GM10266 (cell line): ENCODE measurements around the gene PTPRCAP.
A peak's percentile ranks its signal among the peaks of the same experiment; 100 is the strongest.

ENCODE experiments used
- DNase-seq: peaks from one replicate; pipeline ENCODE4 v3.0.0; 2012; ENCODE audit errors: extremely low spot score
- TF ChIP-seq, protein P1 (sequence below): IDR thresholded peaks from 2 replicates; pipeline ENCODE4 v1.5.1; 2012; ENCODE audit warnings: mild to moderate bottlenecking, low read depth; ENCODE audit not compliant: control insufficient read depth, insufficient read depth; ENCODE audit errors: missing control alignments

Gene PTPRCAP

DNA sequence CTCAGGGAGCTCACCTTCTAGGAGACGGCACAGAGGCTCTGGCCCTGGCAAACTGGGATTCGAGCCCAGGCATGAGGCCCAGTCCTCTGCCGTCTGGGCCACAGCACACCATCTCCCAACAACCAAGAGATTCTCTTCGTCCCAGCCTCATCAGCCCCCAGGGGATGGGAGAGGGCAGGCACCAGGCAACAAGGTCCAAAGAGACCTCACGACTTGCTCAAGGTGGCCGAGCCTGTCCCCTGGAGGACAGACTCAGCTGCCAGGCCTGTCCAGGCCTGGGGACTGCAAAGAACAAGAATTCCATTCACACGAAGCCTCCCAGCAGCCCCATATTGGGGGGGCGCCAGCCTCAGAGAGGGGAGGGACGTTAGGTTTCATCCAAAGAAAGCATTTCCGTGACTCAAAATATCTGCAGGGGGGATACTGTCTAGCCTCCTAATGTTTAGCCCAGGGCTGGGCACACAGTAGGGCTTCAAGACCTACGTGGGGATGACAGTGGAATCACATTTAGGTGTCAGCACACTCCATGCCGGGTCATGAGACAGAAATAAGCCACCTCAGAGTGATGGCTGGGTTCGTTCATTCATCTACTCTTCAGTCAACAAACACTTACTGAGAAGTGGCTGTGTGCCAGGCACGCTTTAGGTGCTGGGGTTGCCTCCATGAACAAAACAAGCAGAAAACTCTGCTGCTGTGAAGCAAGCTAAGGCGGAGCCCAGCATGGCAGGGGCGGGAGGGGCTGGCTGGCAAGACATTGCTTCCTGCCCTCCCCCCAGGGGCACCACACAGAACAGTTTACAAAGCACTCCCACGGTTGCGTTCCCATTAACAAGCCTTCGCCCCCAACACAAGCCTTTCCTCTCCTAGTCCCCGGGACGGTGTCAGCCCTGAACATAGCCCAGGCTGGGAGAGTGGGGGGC lies 20.8 kb downstream of the PTPRCAP start:
- TF ChIP-seq, protein P1, sequence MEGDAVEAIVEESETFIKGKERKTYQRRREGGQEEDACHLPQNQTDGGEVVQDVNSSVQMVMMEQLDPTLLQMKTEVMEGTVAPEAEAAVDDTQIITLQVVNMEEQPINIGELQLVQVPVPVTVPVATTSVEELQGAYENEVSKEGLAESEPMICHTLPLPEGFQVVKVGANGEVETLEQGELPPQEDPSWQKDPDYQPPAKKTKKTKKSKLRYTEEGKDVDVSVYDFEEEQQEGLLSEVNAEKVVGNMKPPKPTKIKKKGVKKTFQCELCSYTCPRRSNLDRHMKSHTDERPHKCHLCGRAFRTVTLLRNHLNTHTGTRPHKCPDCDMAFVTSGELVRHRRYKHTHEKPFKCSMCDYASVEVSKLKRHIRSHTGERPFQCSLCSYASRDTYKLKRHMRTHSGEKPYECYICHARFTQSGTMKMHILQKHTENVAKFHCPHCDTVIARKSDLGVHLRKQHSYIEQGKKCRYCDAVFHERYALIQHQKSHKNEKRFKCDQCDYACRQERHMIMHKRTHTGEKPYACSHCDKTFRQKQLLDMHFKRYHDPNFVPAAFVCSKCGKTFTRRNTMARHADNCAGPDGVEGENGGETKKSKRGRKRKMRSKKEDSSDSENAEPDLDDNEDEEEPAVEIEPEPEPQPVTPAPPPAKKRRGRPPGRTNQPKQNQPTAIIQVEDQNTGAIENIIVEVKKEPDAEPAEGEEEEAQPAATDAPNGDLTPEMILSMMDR: no peak
- DNase-seq: no peak

DNA sequence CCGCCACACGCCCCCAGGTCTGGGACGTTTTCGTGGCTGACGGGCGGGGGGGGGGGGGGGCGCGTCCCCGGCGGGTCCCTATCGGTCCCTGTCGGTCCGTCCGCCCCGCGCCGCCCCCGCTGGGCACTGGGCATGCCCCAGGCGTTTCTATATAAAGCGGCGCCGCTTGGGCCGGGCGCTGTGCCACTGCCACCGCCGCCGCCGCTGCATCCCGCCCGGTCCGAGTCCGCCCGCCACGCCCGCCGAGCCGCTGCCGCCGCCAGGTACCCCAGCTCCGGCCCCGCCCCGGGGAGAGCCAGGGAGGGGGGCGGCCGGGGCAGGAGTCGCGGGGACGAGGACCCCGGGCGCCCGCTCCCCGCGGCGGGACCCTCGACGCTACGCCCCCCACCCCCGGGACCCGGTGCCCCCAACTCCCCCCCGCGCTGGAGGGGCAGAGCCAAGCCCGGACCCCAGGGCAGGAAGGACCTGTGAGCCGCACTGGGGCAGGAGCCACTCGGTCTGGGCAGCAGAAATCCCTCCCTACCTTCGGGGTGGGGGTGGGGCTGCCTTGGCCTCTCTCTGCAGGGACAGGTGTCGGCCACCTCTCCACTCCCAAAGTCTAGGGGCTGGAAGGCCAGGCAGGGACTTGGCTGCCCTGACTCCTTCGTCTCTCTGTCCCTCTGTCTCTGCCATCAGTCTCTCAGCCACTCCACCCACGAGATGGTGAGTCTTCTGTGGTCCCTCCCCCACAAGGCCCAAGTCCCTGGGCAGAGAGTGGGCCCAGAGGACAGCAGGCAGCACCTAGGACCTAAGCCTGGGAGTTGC lies 21.8 kb downstream of the PTPRCAP start, which contains the start of gene CARNS1:
Gene CARNS1 (plus strand): TSS at position 178 of the 804 bp plus-strand sequence. CDS start 522 bp downstream, at position 700.
- TF ChIP-seq, protein P1: no peak
- no peak for DNase-seq

DNA sequence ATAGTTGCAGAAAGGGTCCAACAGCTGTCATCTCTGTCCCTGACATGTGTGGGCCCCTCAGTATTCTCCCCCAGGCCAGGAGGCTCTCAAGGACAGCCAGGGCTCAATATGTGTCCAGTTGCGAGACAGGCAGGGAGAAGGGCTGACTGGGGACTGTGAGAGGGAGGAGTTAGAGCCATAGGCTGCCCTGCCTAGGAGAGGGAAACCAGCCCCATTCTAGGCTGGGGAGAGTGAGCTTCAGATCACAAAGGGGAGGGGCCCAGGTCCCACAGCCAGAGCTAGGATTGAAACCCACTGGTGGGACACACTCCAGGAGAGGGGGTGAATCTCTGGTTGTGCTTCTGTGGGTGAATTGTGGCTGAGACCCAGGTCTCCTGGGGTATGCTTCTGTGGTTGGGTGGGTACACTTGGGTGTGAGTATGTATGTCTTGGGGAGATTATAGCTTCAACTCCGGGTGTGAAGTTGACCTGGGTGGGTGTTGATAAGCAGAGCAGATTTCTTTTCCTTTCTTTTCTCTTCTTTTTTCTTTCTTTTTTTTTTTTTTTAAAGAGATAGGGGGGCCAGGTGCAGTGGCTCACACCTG lies 24.1 kb downstream of the PTPRCAP start:
- TF ChIP-seq, protein P1: no peak
- no peak for DNase-seq

DNA sequence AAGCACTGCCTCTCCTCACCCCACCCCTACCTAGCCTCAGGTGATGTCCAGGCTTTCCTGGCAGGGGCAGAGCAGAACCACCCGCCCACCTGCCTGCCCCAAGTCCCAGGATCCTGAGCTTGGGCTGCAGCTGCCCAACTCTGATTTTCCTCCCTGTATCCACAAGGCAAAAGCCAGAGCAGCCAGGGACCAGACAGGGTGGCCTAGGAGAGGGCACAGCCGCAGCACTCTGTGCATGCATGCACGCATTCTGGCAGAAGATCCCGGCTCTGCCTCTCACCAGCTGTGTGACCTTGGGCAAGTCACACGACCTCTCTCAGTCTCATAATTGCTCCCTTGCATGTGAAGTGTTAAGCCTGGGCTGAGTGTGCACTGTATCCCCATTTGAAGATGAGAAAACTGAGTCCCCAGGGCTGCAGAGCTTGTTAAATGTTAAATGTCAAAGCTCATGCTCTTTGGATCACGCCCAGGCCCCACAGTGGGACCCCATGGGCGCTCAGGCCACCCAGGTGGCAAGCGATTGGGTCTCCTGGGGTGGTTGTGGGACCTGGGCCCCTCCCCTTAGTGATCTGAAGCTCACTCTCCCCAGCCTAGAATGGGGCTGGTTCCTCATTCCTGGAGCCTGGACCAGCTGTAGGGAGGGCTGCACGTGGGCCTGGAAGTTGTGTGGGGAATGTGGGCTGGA lies 24.8 kb downstream of the PTPRCAP start:
- TF ChIP-seq, protein P1: no peak
- DNase-seq: no peak

DNA sequence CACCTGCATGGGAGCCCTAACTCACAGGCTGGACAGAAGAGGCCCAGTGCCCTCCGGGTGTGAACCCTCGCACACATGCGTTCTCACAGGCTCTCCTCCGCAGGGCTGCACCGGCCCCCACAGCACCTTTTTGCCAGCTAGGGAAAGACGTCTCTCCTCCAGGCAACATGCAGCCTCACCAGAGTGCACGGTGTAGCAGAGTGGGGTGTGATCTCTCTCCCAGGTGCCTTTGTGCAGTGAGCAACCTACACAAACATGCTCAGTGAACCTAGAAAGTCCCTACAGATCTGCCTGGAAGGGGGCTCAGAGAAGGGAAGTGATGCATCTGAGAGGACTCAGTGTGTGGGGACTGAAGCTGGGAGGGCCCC lies 25.7 kb downstream of the PTPRCAP start:
- TF ChIP-seq, protein P1: no peak
- DNase-seq: peak; percentile 44

DNA sequence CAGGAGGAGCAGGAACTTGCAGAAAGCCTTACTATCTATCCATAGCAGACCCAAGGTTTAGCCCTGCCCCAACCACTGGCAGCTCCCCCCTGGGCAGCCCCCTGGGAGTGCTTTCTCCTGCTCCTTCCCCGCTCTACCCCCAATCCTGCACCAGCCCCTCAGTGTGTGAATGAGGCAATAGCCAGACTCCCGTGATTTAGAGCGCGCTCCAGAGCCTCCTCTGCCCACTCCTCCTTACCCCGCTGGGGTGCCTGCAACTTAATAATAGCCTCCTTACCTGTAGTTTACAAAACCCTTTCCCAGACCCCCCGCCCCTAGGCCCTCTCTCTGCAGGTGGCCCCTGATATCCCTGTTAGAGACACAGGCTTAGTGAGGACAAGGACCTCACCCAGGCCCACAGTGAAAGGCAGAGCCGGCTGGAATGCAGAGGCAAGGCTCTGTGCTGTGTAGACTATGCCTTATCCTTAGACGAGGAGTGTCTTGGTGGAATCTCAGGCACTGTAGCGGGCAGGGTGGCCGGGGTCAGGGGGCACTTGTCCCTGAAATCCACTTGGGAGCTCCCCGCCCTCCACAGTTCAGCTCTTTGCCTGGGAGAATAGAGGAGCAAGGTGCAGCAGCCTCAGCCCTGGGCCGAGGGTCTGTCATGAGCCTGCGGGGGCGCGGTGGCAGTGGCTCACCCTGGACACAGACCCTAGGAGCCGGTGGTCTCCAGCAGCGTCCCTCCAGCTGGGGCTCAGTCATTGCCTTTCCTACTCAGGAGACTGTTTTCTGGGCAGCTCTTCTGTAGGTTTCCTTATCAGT lies 26.3 kb downstream of the PTPRCAP start:
- no peak for DNase-seq
- TF ChIP-seq, protein P1: no peak
